H9 (cell line): ENCODE measurements around the gene IGSF9. TPM values are rescaled to one million over a fixed set of nuclear protein-coding genes. Genes with fewer than 3 reads are reported as not detected.

Source experiments
- DNase-seq: peaks from one replicate; pipeline ENCODE4 v3.0.0-alpha.2; 2017
- H2AFZ ChIP-seq: one replicate; pipeline ENCODE4 v1.6.1; 2013; ENCODE audit warnings: mild to moderate bottlenecking, low read length, control low read depth, moderate library complexity
- H2AK5ac ChIP-seq: 2 replicates; pipeline ENCODE4 v1.6.1; 2013; ENCODE audit warnings: low read length, control low read depth, mixed read lengths; ENCODE audit not compliant: insufficient read length
- H2BK120ac ChIP-seq: one replicate; pipeline ENCODE4 v1.6.1; 2013; ENCODE audit warnings: low read depth, mild to moderate bottlenecking, low read length, control low read depth, inconsistent platforms; ENCODE audit not compliant: poor library complexity, severe bottlenecking
- H2BK12ac ChIP-seq: 2 replicates; pipeline ENCODE4 v1.6.1; 2013; ENCODE audit warnings: low read length, control low read depth, mixed read lengths, low read depth; ENCODE audit not compliant: insufficient read length
- H2BK15ac ChIP-seq: 2 replicates; pipeline ENCODE4 v1.6.1; 2013; ENCODE audit warnings: low read depth, low read length, control low read depth
- H2BK20ac ChIP-seq: one replicate; pipeline ENCODE4 v1.6.1; 2013; ENCODE audit warnings: low read depth, mild to moderate bottlenecking, low read length, control low read depth, inconsistent platforms; ENCODE audit not compliant: poor library complexity, severe bottlenecking
- H2BK5ac ChIP-seq: 2 replicates; pipeline ENCODE4 v1.6.1; 2013; ENCODE audit warnings: low read length, control low read depth, mixed read lengths; ENCODE audit not compliant: insufficient read length
- H3K14ac ChIP-seq: 2 replicates; pipeline ENCODE4 v1.6.1; 2013; ENCODE audit warnings: low read length, control low read depth; ENCODE audit not compliant: insufficient read depth
- H3K18ac ChIP-seq: 2 replicates; pipeline ENCODE4 v1.6.1; 2013; ENCODE audit warnings: low read depth, mild to moderate bottlenecking, mixed read lengths, low read length, control low read depth; ENCODE audit not compliant: insufficient read length
- H3K23ac ChIP-seq: 2 replicates; pipeline ENCODE4 v1.6.1; 2013; ENCODE audit warnings: low read length, control low read depth, mixed read lengths, low read depth; ENCODE audit not compliant: insufficient read length
- H3K23me2 ChIP-seq: 2 replicates; pipeline ENCODE4 v1.6.1; 2013; ENCODE audit warnings: low read depth, mild to moderate bottlenecking, mixed read lengths, low read length, control low read depth; ENCODE audit not compliant: insufficient read length, poor library complexity, severe bottlenecking
- H3K27ac ChIP-seq: 2 replicates; pipeline ENCODE4 v1.5.1; 2013; ENCODE audit warnings: low read length, control low read depth, mixed read lengths, low read depth; ENCODE audit not compliant: insufficient read length
- H3K27me3 ChIP-seq: 2 replicates; pipeline ENCODE4 v1.6.1; 2013; ENCODE audit warnings: low read length, control low read depth, inconsistent platforms; ENCODE audit not compliant: insufficient read depth
- H3K4ac ChIP-seq: 2 replicates; pipeline ENCODE4 v1.6.1; 2013; ENCODE audit warnings: low read depth, mild to moderate bottlenecking, control low read depth, inconsistent platforms, low read length, moderate library complexity
- H3K4me1 ChIP-seq: 2 replicates; pipeline ENCODE4 v1.6.1; 2013; ENCODE audit warnings: low read length, control low read depth, inconsistent platforms; ENCODE audit not compliant: insufficient read depth
- H3K4me2 ChIP-seq: 2 replicates; pipeline ENCODE4 v1.6.1; 2013; ENCODE audit warnings: low read length, control low read depth, mixed read lengths; ENCODE audit not compliant: insufficient read length, insufficient read depth
- H3K56ac ChIP-seq: 2 replicates; pipeline ENCODE4 v1.6.1; 2013; ENCODE audit warnings: low read depth, mild to moderate bottlenecking, mixed read lengths, low read length, control low read depth; ENCODE audit not compliant: insufficient read length
- H3K79me1 ChIP-seq: 2 replicates; pipeline ENCODE4 v1.6.1; 2013; ENCODE audit warnings: low read depth, mild to moderate bottlenecking, moderate library complexity, low read length, control low read depth, inconsistent platforms; ENCODE audit not compliant: insufficient read depth, poor library complexity, severe bottlenecking
- H3K79me2 ChIP-seq: 2 replicates; pipeline ENCODE4 v1.6.1; 2013; ENCODE audit warnings: low read length, control low read depth, inconsistent platforms; ENCODE audit not compliant: insufficient read depth
- H3K9ac ChIP-seq: 2 replicates; pipeline ENCODE4 v1.6.1; 2013; ENCODE audit warnings: low read length, control low read depth, mixed read lengths; ENCODE audit not compliant: insufficient read length; ENCODE audit errors: extremely low read depth
- H3K9me3 ChIP-seq: one replicate; pipeline ENCODE4 v1.6.1; 2013; ENCODE audit warnings: low read depth, low read length, inconsistent platforms; ENCODE audit not compliant: control insufficient read depth
- H3T11ph ChIP-seq: one replicate; pipeline ENCODE4 v1.6.1; 2013; ENCODE audit warnings: mild to moderate bottlenecking, low read length, control low read depth, inconsistent platforms
- H4K20me1 ChIP-seq: one replicate; pipeline ENCODE4 v1.6.1; 2013; ENCODE audit not compliant: control insufficient read depth, insufficient read length, insufficient read depth
- H4K5ac ChIP-seq: 2 replicates; pipeline ENCODE4 v1.6.1; 2013; ENCODE audit warnings: low read depth, mild to moderate bottlenecking, mixed read lengths, low read length, control low read depth; ENCODE audit not compliant: insufficient read length
- H4K8ac ChIP-seq: replicated peaks from 2 replicates; pipeline ENCODE4 v1.6.1; 2013; ENCODE audit warnings: low read length, control low read depth, mixed read lengths, low read depth; ENCODE audit not compliant: insufficient read length
- H4K91ac ChIP-seq: 2 replicates; pipeline ENCODE4 v1.6.1; 2013; ENCODE audit warnings: low read depth, mild to moderate bottlenecking, moderate library complexity, mixed read lengths, low read length, control low read depth; ENCODE audit not compliant: insufficient read length
- H3K27ac Mint-ChIP-seq, 3 experiments: 2 replicates in 2 of 3; 3 replicates in 1 of 3; pipeline ENCODE4 v1.8.0; 2020 to 2021; ENCODE audit warnings: mixed read lengths in 3 of 3, mild to moderate bottlenecking in 1 of 3, moderate library complexity in 1 of 3
- H3K27me3 Mint-ChIP-seq: 2 replicates; pipeline ENCODE4 v1.8.0; 2021; ENCODE audit warnings: low read depth, mild to moderate bottlenecking, moderate library complexity, mixed read lengths
- H3K36me3 Mint-ChIP-seq, 3 experiments: 2 replicates in 2 of 3; 3 replicates in 1 of 3; pipeline ENCODE4 v1.8.0; 2020 to 2021; ENCODE audit warnings: low read depth in 3 of 3, mixed read lengths in 3 of 3; ENCODE audit not compliant: insufficient read depth in 1 of 3
- H3K4me1 Mint-ChIP-seq, 2 experiments: 2 replicates each; pipeline ENCODE4 v1.8.0; 2020; ENCODE audit warnings: mixed read lengths in 2 of 2
- H3K4me3 Mint-ChIP-seq, 2 experiments: 2 replicates in 1 of 2; 3 replicates in 1 of 2; pipeline ENCODE4 v1.8.0; 2020 to 2021; ENCODE audit warnings: mild to moderate bottlenecking in 2 of 2, mixed read lengths in 2 of 2, moderate library complexity in 1 of 2
- H3K9me3 Mint-ChIP-seq, 2 experiments: 2 replicates in 1 of 2; 3 replicates in 1 of 2; pipeline ENCODE4 v1.8.0; 2020; ENCODE audit warnings: mild to moderate bottlenecking in 2 of 2, mixed read lengths in 2 of 2, moderate library complexity in 1 of 2
- WGBS: extraction: QIAGEN DNeasy Blood & Tissue Kit; methylation state at CpG from one replicate; pipeline ENCODE4 v1.1.7; 2013; ENCODE audit warnings: missing lambda C conversion rate, low lambda C conversion rate, mixed read lengths; ENCODE audit not compliant: insufficient read length; ENCODE audit errors: extremely low coverage; 5-methylcytosine and 5-hydroxymethylcytosine counted together
- total RNA-seq: library from RNA; stranded (reverse); gene quantifications from 2 replicates; pipeline ENCODE4 v1.2.1, GENCODE V29; 2021
- TF ChIP-seq, protein P1 (sequence below): fragments of 200-600 bp; sonication (generic); conservative IDR thresholded peaks from 3 replicates; pipeline ENCODE4 v1.8.0; 2021; ENCODE audit warnings: antibody characterized with exemption, mild to moderate bottlenecking

The IGSF9 gene
- total RNA-seq, 1 experiment from 2014 or later, result 11.3 TPM

DNA sequence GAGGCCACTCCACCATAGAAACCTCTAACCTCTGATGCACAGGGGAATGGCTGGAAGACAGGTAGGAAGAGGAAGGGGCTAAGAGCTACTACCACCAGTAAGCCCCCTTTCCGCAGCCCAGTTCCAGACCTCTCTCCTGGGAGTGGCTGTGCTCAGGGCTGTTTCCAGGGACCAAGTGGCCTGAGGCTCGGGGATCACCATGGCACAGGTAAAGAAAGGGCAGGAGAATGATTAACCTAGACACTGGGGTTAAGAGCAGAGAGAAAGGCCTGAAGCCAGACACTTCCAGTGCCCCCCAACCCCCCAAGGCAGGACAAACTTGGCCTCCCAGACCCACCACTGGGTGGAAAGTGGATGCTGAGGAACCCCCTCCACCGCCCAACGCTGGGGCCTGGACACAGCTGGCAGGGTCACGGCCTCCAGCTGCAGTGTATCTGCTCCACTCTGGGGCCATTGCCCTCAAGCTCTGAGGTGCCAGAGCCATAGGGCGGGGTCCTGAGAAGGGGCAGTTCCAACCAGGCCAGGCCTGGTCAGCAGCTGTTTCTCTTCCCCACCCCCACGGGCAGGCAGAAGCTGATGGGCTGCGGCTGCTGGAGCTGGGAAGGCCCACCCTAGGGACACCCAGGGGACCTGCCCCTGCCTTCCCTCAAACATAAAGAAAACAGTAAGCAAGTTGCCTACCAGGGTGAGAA, 22.8 kb downstream of the IGSF9 start:
- Histone ChIP-seq H3K23me2 (peaks cover 17% of the 10 kb centered on the region), H3T11ph (no peak overlapping the region), H2AK5ac (no peak overlapping the region), H2AFZ (no peak overlapping the region), H3K23ac (no peak overlapping the region), H2BK5ac (no peak overlapping the region), H3K18ac (no peak overlapping the region), H4K91ac (peak overlapping the region; percentile 11), H3K4me2 (peak overlapping the region; percentile 60), H3K4me1 (no peaks in the 10 kb centered on the region; the same call in 1 of the 2 replicates), H3K4ac (no peak overlapping the region; the same call in 1 of the 2 replicates), H3K14ac (no peak overlapping the region), H2BK15ac (no peak overlapping the region), H4K5ac (no peak overlapping the region), H3K79me1 (no peaks in the 10 kb centered on the region), H4K8ac (no peak overlapping the region), H2BK20ac (no peak overlapping the region), H2BK12ac (no peak overlapping the region), H3K27ac (no peak overlapping the region), H3K79me2 (no peaks in the 10 kb centered on the region), H3K27me3 (no peaks in the 10 kb centered on the region), H3K9me3 (no peaks in the 10 kb centered on the region), H4K20me1 (no peaks in the 10 kb centered on the region), H3K56ac (no peak overlapping the region), H3K9ac (no peak overlapping the region), H2BK120ac (no peak overlapping the region)
- no peak for DNase-seq
- no peaks in the 10 kb centered on the region; a peak in 1 of 5 replicates for H3K9me3 Mint-ChIP-seq
- H3K27ac Mint-ChIP-seq, result no peak overlapping the region; a peak in 2 of 7 replicates
- WGBS, result no CpG with 5 or more reads among the region's 8 CpGs
- H3K4me3 Mint-ChIP-seq, result peak overlapping the region in 1 of 2 experiments; percentile 87; a peak in 2 of 5 replicates
- peaks cover 32 to 37% of the 10 kb centered on the region in 2 experiments for H3K4me1 Mint-ChIP-seq
- TF ChIP-seq, protein P1, sequence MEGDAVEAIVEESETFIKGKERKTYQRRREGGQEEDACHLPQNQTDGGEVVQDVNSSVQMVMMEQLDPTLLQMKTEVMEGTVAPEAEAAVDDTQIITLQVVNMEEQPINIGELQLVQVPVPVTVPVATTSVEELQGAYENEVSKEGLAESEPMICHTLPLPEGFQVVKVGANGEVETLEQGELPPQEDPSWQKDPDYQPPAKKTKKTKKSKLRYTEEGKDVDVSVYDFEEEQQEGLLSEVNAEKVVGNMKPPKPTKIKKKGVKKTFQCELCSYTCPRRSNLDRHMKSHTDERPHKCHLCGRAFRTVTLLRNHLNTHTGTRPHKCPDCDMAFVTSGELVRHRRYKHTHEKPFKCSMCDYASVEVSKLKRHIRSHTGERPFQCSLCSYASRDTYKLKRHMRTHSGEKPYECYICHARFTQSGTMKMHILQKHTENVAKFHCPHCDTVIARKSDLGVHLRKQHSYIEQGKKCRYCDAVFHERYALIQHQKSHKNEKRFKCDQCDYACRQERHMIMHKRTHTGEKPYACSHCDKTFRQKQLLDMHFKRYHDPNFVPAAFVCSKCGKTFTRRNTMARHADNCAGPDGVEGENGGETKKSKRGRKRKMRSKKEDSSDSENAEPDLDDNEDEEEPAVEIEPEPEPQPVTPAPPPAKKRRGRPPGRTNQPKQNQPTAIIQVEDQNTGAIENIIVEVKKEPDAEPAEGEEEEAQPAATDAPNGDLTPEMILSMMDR, result no peak
- peaks cover 12% of the 10 kb centered on the region for H3K27me3 Mint-ChIP-seq
- peaks cover 3 to 42% (median 27%) of the 10 kb centered on the region in 3 experiments; a peak in 6 of 7 replicates for H3K36me3 Mint-ChIP-seq
